GM12878 (cell line): Measurements from ENCODE around the gene KLHL22. TPM values are rescaled to one million over a fixed set of nuclear protein-coding genes. Genes with fewer than 3 reads are reported as not detected.

Source experiments
- ASH2L ChIP-seq: fragments of 300-600, 200-600 bp; sonication (generic); IDR thresholded peaks from 2 replicates; pipeline ENCODE4 v1.6.1; 2017; ENCODE audit warnings: low read depth, mild to moderate bottlenecking, borderline replicate concordance
- CREB1 ChIP-seq: IDR thresholded peaks from 2 replicates; pipeline ENCODE4 v1.6.1; 2012; ENCODE audit warnings: low read depth, mild to moderate bottlenecking, inconsistent platforms
- NFYA ChIP-seq: IDR thresholded peaks from 2 replicates; pipeline ENCODE4 v1.6.1; 2011; ENCODE audit warnings: low read depth, mild to moderate bottlenecking, low read length, improper control_type of control experiment, borderline replicate concordance
- RFX5 ChIP-seq: IDR thresholded peaks from 2 replicates; pipeline ENCODE4 v1.6.1; 2011; ENCODE audit warnings: low read depth, low read length, improper control_type of control experiment
- SMARCA5 ChIP-seq: fragments of 450-650 bp; IDR thresholded peaks from 2 replicates; pipeline ENCODE4 v1.6.1; 2017; ENCODE audit warnings: mild to moderate bottlenecking
- STAT1 ChIP-seq: fragments of 450-650 bp; conservative IDR thresholded peaks from 2 replicates; pipeline ENCODE4 v1.6.1; 2014; ENCODE audit warnings: antibody characterized with exemption, mild to moderate bottlenecking
- YY1 ChIP-seq: IDR thresholded peaks from 2 replicates; pipeline ENCODE4 v1.6.1; 2011; ENCODE audit warnings: low read depth, mild to moderate bottlenecking, low read length
- polyA plus RNA-seq, 11 experiments: library from polyadenylated mRNA; depleted of rRNA in 4 of 11; unstranded in 6 of 11; stranded (reverse) in 5 of 11; fragments of >200 nt; fragmentation: Nextera tagmentation in 4 of 11; fragmentation: Illumina TruSeq in 1 of 11; extraction: Ambion mirVana in 4 of 11; extraction: Trizol in 1 of 11; gene quantifications; 1 replicate in 1 of 11; 2 replicates in 10 of 11; pipeline versions ENCODE4 v1.2.1 to v1.2.3, GENCODE V29; 2011 to 2016; ENCODE audit warnings: inconsistent platforms in 2 of 11, missing spikeins in 2 of 11, low read depth in 1 of 11
- total RNA-seq, 4 experiments: library from RNA; depleted of rRNA in 3 of 4; stranded (reverse); fragments of >200 nt in 3 of 4; fragmentation: Illumina TruSeq in 1 of 4; extraction: Trizol in 1 of 4; gene quantifications; 2 replicates each; pipeline versions ENCODE4 v1.2.1 to v1.2.3, GENCODE V29; 2013 to 2021
- TF ChIP-seq, protein P1 (sequence below): fragments of 450-650 bp; formaldehyde crosslinking; IDR thresholded peaks from 2 replicates; pipeline ENCODE4 v1.4.0; 2020; ENCODE audit warnings: mild to moderate bottlenecking, moderate library complexity
- TF ChIP-seq, protein P2 (sequence below): fragments of 150-350 bp; IDR thresholded peaks from 2 replicates; pipeline ENCODE4 v1.6.1; 2016; ENCODE audit warnings: low read depth, low read length

Gene KLHL22
- total and polyA plus RNA-seq, 10 of the 15 experiments (the other 5 are each of a cell fraction or from before 2014, with no cell fraction given), result 0.06 to 22.1 (median 14.2) TPM

DNA sequence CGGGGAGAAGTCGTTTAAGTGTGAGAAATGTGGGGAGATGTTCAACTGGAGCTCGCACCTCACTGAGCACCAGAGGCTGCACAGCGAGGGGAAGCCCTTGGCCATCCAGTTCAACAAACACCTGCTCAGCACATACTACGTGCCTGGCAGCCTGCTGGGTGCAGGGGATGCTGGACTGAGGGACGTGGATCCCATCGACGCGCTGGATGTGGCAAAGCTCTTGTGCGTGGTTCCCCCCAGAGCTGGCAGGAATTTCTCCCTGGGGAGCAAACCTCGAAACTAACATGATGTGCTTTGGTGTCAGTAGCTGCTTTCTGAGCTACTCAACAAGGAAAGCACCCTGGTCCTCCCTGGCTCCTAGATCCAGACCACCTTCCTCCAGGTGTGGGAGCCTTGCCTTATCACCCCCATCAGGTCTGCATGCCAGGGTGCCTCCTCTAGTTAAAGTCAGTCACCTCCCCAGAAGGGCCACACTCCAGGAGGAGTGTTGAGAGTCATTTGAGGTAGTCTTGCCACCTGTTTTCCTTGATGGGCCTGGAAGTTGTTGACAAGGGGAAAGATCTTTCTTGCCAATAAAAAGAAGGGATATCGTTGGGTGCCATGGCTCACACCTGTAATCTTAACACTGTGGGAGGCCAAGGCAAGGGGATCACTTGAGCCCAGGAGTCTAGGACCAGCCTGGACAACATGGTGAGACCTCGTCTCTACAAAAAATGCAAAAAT, 88.7 kb downstream of the KLHL22 start (continued):
- TF ChIP-seq, protein P1, sequence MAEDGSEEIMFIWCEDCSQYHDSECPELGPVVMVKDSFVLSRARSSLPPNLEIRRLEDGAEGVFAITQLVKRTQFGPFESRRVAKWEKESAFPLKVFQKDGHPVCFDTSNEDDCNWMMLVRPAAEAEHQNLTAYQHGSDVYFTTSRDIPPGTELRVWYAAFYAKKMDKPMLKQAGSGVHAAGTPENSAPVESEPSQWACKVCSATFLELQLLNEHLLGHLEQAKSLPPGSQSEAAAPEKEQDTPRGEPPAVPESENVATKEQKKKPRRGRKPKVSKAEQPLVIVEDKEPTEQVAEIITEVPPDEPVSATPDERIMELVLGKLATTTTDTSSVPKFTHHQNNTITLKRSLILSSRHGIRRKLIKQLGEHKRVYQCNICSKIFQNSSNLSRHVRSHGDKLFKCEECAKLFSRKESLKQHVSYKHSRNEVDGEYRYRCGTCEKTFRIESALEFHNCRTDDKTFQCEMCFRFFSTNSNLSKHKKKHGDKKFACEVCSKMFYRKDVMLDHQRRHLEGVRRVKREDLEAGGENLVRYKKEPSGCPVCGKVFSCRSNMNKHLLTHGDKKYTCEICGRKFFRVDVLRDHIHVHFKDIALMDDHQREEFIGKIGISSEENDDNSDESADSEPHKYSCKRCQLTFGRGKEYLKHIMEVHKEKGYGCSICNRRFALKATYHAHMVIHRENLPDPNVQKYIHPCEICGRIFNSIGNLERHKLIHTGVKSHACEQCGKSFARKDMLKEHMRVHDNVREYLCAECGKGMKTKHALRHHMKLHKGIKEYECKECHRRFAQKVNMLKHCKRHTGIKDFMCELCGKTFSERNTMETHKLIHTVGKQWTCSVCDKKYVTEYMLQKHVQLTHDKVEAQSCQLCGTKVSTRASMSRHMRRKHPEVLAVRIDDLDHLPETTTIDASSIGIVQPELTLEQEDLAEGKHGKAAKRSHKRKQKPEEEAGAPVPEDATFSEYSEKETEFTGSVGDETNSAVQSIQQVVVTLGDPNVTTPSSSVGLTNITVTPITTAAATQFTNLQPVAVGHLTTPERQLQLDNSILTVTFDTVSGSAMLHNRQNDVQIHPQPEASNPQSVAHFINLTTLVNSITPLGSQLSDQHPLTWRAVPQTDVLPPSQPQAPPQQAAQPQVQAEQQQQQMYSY, result no peak
- TF ChIP-seq RFX5, result no peak
- no peak for TF ChIP-seq NFYA
- no peak for TF ChIP-seq CREB1
- TF ChIP-seq SMARCA5, result no peak
- no peak for TF ChIP-seq ASH2L
- TF ChIP-seq, protein P2, sequence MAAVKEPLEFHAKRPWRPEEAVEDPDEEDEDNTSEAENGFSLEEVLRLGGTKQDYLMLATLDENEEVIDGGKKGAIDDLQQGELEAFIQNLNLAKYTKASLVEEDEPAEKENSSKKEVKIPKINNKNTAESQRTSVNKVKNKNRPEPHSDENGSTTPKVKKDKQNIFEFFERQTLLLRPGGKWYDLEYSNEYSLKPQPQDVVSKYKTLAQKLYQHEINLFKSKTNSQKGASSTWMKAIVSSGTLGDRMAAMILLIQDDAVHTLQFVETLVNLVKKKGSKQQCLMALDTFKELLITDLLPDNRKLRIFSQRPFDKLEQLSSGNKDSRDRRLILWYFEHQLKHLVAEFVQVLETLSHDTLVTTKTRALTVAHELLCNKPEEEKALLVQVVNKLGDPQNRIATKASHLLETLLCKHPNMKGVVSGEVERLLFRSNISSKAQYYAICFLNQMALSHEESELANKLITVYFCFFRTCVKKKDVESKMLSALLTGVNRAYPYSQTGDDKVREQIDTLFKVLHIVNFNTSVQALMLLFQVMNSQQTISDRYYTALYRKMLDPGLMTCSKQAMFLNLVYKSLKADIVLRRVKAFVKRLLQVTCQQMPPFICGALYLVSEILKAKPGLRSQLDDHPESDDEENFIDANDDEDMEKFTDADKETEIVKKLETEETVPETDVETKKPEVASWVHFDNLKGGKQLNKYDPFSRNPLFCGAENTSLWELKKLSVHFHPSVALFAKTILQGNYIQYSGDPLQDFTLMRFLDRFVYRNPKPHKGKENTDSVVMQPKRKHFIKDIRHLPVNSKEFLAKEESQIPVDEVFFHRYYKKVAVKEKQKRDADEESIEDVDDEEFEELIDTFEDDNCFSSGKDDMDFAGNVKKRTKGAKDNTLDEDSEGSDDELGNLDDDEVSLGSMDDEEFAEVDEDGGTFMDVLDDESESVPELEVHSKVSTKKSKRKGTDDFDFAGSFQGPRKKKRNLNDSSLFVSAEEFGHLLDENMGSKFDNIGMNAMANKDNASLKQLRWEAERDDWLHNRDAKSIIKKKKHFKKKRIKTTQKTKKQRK, result no peak
- TF ChIP-seq YY1, result no peak
- no peak for TF ChIP-seq STAT1
- TF ChIP-seq, all 136 proteins: peak for 0
